ENCODE measurements around the gene TFF3.

- no peak for TF ChIP-seq CTCF (IDR thresholded peaks at IDR 0.05)
- no peak for TF ChIP-seq POLR2A (IDR thresholded peaks at IDR 0.05)
- no peak for TF ChIP-seq POLR2AphosphoS5 (IDR thresholded peaks at IDR 0.05)
- no peak for TF ChIP-seq EP300 (IDR thresholded peaks at IDR 0.05; ENCODE audit: low read depth)
These were observed 42.1 kb upstream of the TFF3 start for GRCh38 chr21:42357307-42357706.

All from transverse colon (tissue), 4 donors.